ENCODE measurements around the gene RNLS. TPM values are rescaled to one million over a fixed set of nuclear protein-coding genes. Genes with fewer than 3 reads are reported as not detected.

Gene RNLS
- total RNA-seq, 1 experiment from 2014 or later = not detected

DNA sequence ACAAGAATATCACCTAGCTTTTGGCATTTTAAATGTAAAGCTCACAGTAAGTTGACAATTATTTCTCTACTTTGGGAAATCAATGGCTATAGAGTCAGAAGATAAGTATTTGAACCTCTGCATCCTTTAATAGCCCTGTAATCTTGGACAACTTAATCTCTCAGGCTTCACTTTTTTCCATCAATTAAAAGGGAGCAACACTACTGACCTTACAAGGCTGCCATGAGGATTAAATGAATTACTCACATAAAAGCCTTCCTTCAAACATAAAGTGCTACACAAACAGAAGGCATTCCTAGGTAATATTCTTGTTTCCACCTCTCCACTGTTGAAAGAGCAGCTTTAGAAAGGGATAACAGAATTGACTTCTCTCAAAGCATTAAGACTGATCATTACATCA, 266.0 kb downstream of the RNLS start:
- Histone ChIP-seq H3K4me1 (ENCODE audit: control insufficient read depth in 1 of 2, insufficient read depth in 2 of 2, low read length in 2 of 2) (no peaks in the 10 kb centered on the region), H3K9ac (ENCODE audit: low read length) (no peak overlapping the region), H3K27me3 (ENCODE audit: insufficient read depth, low read length) (no peaks in the 10 kb centered on the region), H3K4me3 (replicated peaks in 1 of 2; ENCODE audit: low read depth in 1 of 2, low read length in 2 of 2) (no peak overlapping the region), H3K36me3 (ENCODE audit: control insufficient read depth in 1 of 2, insufficient read depth in 2 of 2, low read length in 2 of 2) (no peaks in the 10 kb centered on the region), H3K9me3 (ENCODE audit: control insufficient read depth in 1 of 2, insufficient read depth in 1 of 2, low read depth in 1 of 2, low read length in 2 of 2) (peaks cover 13 to 16% of the 10 kb centered on the region in 2 experiments; a peak in 1 of 4 replicates), H4K20me1 (ENCODE audit: insufficient read depth) (no peaks in the 10 kb centered on the region), H3K79me2 (ENCODE audit: insufficient read depth, low read length) (no peaks in the 10 kb centered on the region), H3K4me2 (ENCODE audit: low read length) (no peak overlapping the region), H2AFZ (ENCODE audit: low read depth, low read length, poor library complexity, severe bottlenecking) (no peak overlapping the region), H3K9me2 (ENCODE audit: insufficient read depth) (no peaks in the 10 kb centered on the region), H3K27ac (ENCODE audit: low read depth, low read length) (no peak overlapping the region)
- ChIA-PET RAD21 (ENCODE audit: low non-redundant PET in 1 of 2, low total read pairs in 2 of 2, uncharacterized antibody in 2 of 2, unreplicated experiment in 2 of 2) (interaction anchor here in 1 of 2 experiments (0.6 kb wide), 1 partner anchor 70 kb away, joined by 3 read pairs; no protein-coding TSS in a partner anchor), CTCF (no interaction called here), POLR2A (no interaction called here)
- intact Hi-C loops (cut with micrococcal nuclease) = no loop called here
- DNase-seq (ENCODE audit: low read depth, low spot score) (no peak), ATAC-seq (no peak)
- no TSS peak for BruUV-seq (replicated peaks)
- TF ChIP-seq SIN3A (IDR thresholded peaks at IDR 0.05; ENCODE audit: low read depth) (no peak), CEBPB (IDR thresholded peaks at IDR 0.05; ENCODE audit: low read depth) (no peak), JUND (IDR thresholded peaks at IDR 0.05) (no peak), CBX3 (IDR thresholded peaks at IDR 0.05; ENCODE audit: low read depth) (no peak), EGR1 (IDR thresholded peaks at IDR 0.05; ENCODE audit: low read depth) (no peak), ELF1 (IDR thresholded peaks at IDR 0.05; ENCODE audit: borderline replicate concordance, low read depth) (no peak), FOSL1 (IDR thresholded peaks at IDR 0.05; ENCODE audit: low read depth) (no peak), SP1 (IDR thresholded peaks at IDR 0.05; ENCODE audit: low read depth) (no peak), TCF7L2 (IDR thresholded peaks at IDR 0.05; ENCODE audit: borderline replicate concordance, extremely low read depth, insufficient read depth, insufficient read length) (no peak), ZNF274 (IDR thresholded peaks at IDR 0.05; ENCODE audit: low read depth, low read length) (no peak), EZH2 (IDR thresholded peaks at IDR 0.05) (no peak), RAD21 (IDR thresholded peaks at IDR 0.05; ENCODE audit: low read depth) (no peak)
- TF ChIP-seq, protein P1, sequence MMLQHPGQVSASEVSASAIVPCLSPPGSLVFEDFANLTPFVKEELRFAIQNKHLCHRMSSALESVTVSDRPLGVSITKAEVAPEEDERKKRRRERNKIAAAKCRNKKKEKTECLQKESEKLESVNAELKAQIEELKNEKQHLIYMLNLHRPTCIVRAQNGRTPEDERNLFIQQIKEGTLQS (IDR thresholded peaks at IDR 0.05) = no peak
- TF ChIP-seq, protein P2, sequence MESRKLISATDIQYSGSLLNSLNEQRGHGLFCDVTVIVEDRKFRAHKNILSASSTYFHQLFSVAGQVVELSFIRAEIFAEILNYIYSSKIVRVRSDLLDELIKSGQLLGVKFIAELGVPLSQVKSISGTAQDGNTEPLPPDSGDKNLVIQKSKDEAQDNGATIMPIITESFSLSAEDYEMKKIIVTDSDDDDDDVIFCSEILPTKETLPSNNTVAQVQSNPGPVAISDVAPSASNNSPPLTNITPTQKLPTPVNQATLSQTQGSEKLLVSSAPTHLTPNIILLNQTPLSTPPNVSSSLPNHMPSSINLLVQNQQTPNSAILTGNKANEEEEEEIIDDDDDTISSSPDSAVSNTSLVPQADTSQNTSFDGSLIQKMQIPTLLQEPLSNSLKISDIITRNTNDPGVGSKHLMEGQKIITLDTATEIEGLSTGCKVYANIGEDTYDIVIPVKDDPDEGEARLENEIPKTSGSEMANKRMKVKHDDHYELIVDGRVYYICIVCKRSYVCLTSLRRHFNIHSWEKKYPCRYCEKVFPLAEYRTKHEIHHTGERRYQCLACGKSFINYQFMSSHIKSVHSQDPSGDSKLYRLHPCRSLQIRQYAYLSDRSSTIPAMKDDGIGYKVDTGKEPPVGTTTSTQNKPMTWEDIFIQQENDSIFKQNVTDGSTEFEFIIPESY (IDR thresholded peaks at IDR 0.05; ENCODE audit: extremely low read depth, insufficient replicate concordance, low read length) = no peak
- TF ChIP-seq, protein P3, sequence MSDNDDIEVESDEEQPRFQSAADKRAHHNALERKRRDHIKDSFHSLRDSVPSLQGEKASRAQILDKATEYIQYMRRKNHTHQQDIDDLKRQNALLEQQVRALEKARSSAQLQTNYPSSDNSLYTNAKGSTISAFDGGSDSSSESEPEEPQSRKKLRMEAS (IDR thresholded peaks at IDR 0.05) = no peak
- TF ChIP-seq, protein P4, sequence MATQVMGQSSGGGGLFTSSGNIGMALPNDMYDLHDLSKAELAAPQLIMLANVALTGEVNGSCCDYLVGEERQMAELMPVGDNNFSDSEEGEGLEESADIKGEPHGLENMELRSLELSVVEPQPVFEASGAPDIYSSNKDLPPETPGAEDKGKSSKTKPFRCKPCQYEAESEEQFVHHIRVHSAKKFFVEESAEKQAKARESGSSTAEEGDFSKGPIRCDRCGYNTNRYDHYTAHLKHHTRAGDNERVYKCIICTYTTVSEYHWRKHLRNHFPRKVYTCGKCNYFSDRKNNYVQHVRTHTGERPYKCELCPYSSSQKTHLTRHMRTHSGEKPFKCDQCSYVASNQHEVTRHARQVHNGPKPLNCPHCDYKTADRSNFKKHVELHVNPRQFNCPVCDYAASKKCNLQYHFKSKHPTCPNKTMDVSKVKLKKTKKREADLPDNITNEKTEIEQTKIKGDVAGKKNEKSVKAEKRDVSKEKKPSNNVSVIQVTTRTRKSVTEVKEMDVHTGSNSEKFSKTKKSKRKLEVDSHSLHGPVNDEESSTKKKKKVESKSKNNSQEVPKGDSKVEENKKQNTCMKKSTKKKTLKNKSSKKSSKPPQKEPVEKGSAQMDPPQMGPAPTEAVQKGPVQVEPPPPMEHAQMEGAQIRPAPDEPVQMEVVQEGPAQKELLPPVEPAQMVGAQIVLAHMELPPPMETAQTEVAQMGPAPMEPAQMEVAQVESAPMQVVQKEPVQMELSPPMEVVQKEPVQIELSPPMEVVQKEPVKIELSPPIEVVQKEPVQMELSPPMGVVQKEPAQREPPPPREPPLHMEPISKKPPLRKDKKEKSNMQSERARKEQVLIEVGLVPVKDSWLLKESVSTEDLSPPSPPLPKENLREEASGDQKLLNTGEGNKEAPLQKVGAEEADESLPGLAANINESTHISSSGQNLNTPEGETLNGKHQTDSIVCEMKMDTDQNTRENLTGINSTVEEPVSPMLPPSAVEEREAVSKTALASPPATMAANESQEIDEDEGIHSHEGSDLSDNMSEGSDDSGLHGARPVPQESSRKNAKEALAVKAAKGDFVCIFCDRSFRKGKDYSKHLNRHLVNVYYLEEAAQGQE (IDR thresholded peaks at IDR 0.05; ENCODE audit: low read depth) = no peak
- TF ChIP-seq, protein P5, sequence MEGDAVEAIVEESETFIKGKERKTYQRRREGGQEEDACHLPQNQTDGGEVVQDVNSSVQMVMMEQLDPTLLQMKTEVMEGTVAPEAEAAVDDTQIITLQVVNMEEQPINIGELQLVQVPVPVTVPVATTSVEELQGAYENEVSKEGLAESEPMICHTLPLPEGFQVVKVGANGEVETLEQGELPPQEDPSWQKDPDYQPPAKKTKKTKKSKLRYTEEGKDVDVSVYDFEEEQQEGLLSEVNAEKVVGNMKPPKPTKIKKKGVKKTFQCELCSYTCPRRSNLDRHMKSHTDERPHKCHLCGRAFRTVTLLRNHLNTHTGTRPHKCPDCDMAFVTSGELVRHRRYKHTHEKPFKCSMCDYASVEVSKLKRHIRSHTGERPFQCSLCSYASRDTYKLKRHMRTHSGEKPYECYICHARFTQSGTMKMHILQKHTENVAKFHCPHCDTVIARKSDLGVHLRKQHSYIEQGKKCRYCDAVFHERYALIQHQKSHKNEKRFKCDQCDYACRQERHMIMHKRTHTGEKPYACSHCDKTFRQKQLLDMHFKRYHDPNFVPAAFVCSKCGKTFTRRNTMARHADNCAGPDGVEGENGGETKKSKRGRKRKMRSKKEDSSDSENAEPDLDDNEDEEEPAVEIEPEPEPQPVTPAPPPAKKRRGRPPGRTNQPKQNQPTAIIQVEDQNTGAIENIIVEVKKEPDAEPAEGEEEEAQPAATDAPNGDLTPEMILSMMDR (IDR thresholded peaks at IDR 0.05 in 2 of 3, conservative IDR thresholded peaks at IDR 0.05 in 1 of 3; ENCODE audit: borderline replicate concordance in 1 of 3, insufficient read depth in 1 of 3, low read depth in 2 of 3, low read length in 2 of 3) = no peak

Data from HCT116 (cell line).